ENCODE data around the gene CD44.

GRCh38 chr11:35109827-35110226 is 29.1 kb upstream of the CD44 start:
- no peak for TF ChIP-seq CTCF (conservative IDR thresholded peaks at IDR 0.05 in 1 of 2, IDR thresholded peaks at IDR 0.05 in 1 of 2; ENCODE audit: extremely low read depth in 1 of 2, insufficient read depth in 1 of 2, low read depth in 1 of 2, low read length in 2 of 2)
- no peak for TF ChIP-seq EZH2 (IDR thresholded peaks at IDR 0.05; ENCODE audit: borderline replicate concordance, low read length)
